HG03432 (cell line): ENCODE data around the gene HCFC2.

Experiments used
- ATAC-seq: cut with Tn5 transposase; IDR thresholded peaks from one replicate; pipeline ENCODE4 v1.9.1; 2021; ENCODE audit warnings: mild to moderate bottlenecking, moderate library complexity; ENCODE audit not compliant: unreplicated experiment

Gene HCFC2

DNA sequence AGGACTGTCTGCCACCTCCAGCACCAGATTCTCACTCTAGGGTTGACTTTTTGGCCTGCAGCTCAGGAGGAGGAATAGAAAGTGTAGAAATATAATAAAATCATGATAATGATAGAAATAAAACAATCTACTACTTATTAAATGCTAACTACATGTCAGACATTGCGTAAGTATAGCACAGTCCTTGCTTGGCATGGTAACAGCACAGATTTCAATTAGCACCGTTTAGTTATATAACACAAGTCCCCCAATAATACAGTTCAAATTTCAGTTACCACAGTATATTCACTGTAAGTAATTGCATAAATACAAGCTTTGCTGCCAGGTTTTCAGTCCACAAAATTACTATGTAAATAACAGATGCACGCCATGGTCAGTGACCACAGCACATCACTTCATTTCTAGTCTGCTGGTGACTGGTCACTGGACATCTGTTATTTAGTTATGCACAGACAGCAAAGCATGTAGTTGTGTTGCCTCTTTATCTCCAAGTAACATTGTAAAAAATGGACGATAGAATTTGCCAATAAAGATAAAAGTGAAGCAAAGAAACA, 7.8 kb upstream of the HCFC2 start:
- no peak for ATAC-seq

DNA sequence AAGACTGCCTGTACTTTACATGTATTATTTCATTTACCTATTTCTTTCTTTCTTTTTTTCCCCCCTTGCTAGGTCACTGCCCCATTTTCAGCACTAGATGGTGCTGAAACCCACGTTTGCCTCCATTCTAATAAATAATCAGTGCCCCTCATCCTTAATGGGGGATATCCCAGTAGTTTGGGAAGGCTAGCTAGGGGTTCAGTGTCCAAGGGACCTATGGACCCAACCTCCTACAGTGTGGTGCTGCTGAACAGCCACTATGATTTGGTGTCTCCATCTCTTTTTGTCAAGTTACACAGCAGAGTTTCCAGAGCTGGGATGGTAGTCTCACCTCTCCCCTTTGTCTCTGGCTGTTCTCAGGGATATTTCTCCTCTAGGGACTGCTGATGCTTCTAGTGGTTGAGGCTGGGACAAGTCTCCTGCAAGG, 6.5 kb upstream of the HCFC2 start:
- ATAC-seq: no peak

DNA sequence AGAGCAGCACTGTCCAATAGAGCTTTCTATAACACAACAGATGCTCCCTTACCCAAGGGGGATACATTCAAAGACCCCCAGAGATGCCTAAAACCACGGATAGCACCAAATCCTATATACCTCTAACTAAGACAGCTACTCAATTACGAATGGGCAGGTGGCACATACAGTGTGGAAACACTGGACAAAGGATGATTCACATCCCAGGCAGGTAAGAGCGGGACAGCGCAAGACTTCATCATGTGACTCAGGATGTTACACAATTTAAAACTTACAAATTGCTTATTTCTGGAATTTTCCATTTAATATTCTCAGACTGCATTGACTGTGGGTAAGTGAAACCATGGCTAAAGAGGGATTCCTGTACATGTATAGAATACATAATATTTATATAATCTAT, 5.5 kb upstream of the HCFC2 start:
- no peak for ATAC-seq

DNA sequence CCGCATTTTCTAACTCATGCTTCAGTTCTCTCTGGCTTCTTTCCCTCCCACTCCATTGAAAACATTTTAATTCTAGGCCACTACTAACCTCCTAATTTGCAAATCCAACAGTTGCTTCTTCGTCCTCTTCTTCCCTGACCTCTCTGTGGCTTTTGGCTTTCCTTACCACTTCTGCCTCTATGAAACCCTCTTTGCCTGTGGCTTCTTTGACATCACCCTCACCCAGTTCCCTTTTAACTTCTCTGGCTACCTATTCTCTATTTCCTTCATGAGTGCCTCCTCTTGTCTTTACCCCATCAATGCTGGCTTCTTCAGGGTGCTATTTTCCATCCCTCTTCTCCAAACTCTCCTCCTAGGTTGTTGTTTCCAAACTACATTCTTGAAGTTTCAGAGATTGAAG, 4.4 kb upstream of the HCFC2 start:
- no peak for ATAC-seq

DNA sequence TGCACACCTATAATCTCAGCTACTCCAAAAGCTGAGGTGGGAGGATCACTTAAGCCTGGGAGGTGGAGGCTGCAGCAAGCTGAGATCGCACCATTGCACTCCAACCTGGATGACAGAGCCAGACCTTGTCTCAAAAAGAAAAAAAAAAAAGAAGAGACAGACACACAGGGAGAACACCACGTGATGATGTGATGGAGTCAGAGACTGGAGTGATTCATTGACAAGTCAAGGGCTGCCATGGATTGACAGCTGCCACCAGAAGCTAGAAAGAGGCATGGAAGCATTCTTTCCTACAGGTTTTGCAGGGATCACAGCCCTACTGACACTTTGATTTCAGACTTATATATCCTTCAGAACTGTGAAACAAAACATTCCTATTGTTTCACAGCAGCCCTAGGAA, 3.5 kb upstream of the HCFC2 start:
- no peak for ATAC-seq

DNA sequence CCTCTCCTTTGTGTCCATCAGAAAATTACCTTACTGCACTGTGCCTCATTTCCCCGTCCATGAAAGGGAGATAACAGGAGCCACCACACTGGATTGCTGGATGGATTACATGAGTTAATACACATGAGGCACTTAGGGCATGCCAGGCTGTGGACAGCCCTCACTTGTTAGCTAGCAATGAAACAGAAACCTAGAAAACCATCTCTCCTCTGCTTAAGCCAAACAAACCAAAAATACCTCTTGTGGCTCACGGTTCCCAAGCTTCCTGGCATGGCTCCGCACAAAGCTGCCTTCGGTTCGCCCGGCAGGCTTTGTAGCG, 660 bp upstream of the HCFC2 start:
- peak; percentile 41 for ATAC-seq

DNA sequence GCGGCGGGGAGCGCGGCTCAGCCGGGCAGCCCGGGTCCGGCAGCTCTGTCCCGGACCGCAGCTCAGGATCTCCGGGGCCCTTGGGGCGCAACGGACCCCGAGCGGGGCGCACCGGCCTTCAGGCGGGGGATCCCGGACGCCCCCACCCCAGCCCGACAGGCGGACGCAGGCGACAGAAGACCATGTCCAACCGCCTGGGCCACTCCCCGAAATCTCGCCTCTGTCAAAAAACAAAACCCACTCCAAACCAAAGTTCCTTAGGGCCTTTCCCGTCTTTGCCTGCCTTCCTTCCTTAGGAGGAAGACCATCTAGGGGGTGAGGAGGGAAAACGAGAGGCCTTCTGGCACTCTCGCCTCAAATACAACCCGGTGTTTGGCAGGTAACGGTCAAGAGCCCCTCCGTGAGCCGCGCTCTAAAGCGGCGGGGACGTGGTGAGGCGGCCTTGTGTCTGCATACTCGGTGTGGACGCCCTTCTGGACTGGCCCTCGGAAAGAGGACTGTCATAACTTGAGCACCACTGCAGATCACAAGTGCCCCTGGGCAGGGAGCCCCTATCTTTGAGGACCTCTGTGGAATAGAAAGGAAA, 604 bp downstream of the HCFC2 start:
- ATAC-seq: peak; percentile 13

DNA sequence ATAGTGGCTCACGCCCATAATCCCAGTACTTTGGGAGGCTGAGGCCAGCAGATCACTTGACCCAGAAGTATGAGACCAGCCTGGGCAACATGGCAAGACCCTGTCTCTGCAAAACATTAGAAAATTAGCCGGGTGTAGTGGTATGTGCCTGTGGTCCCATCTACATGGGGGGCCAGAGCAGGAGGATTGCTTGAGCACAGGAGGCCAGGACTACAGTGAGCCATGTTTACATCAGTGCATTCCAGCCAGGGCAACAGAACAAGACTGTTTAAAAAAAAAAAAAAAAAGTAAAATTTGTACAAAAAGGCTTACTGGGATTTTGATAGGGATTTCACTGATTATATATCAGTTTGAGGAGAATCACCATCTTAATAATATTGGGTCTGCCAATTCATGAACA, 7.8 kb downstream of the HCFC2 start:
- ATAC-seq: no peak

DNA sequence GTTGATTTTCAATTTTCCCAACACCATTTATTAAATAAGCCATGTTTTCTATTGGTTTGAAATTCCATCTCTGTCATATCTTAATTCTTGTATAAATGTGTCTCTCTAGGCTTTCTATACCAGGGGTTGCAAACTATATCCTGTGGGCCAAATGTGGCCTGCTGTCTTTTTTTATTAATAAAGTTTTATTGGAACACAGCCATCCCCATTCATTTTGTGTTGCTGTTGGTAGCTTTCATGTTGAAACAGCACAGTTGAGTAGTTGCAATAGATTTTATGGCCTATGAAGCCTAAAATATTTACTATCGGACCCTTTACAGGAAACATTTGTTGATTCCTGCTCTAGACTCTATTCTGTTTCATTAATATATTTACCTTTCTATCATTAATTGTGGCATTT, 9.4 kb downstream of the HCFC2 start:
- no peak for ATAC-seq

DNA sequence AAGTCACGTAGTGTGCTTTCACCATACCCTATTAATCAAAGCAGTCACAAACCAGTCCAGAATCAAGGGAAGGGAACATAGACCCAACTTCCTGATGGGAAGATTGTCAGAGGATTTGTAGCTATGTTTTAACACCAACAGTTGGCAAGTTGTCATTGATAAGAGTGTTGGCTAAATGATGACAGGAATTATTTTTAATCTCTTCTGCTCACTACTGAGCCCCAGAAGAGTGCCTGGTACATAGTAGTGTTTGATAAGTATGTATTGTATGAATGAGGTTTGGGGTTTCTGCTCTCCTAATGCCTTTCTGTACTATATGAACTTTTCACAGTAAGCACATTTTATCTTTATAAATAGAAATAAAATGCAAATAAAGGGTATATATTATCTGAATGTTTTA, 14.7 kb downstream of the HCFC2 start:
- ATAC-seq: no peak

DNA sequence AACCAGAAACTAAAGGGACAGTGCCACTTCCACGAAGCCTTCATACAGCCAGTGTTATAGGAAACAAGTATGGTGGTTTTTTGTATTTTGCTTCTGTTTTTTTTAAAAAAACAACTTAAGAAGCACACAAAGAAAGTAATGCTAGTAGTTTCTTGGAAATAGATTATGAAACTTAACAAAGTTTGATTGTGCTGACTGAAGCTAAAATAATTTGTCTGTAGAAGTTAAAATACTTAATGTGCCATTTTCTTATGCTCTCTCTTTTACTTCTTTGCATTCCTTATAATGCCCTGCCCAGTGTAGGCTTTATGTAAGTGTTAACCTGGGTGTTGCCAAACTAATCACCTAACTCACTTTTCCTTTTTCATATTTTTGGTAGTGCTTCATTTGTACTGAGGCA, 16.4 kb downstream of the HCFC2 start:
- no peak for ATAC-seq

DNA sequence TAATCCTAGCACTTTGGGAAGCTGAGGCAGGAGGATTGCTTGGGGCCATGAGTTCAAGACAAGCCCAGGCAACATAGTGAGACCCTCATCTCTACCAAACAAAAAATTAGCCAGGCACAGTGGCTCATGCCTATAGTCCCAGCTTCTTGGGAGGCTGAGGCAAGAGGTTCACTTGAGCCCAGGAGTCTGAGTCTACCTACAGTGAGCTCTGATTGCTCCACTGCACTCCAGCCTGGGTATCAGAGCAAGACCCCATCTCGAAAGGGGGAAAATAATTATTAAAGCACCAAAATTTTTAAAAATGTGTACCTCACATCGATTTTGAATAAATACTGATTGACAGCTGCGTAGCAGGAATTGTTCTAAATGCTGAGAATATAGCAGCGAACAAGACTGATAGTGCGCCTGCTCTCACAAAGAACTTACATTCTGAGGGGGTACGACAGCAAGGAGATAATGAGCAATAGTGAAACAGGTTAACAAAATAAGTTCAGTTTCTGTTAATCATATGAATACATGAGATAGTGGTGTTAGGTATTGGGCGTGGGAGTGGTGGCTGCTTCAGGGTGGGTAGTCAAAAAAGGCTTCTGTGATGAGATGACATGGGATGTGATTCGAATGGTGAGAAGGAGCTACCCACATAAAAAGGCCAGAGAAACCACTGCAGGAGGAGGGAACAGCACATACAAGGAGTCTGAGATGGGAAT, 19.6 kb downstream of the HCFC2 start:
- ATAC-seq: peak; percentile 80

DNA sequence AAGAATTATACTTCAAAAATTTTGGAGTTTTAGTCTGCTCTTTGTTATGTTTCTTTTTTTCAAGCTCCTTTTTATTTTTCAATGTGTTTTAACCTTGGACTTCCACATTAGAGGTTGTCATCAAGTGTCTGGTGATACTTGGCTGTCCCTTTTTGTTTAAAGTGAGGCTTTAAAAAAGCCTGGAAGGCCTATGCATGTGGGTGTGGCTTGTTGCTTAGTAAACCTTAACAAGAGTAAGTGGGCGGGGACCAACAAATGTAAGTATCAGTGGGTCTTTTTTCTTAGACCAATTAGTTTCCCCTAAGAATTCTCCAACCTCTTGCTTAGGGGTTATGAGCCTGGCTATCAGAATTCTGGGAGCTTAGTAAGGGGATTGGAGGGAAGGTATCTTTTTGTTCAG, 26.4 kb downstream of the HCFC2 start:
- ATAC-seq: no peak

DNA sequence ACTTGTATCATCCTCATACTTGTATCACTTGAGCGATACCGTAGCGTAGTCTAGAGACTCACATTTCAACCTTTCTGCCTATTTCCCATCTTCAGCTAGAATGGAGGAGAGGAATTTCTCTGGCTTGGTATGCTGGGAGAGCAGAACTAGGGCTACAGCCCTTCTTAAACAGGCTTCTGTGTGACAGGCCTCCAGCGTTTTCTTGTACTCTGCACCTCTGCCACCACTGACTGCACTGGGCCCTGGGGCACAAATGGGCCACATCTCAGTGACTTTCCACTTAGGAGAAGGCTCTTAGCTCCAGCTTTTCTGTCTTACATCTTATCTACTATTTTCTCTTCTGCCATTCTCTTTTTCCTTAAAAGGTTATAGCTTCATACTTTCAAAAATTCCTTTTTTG, 26.8 kb downstream of the HCFC2 start:
- ATAC-seq: no peak

DNA sequence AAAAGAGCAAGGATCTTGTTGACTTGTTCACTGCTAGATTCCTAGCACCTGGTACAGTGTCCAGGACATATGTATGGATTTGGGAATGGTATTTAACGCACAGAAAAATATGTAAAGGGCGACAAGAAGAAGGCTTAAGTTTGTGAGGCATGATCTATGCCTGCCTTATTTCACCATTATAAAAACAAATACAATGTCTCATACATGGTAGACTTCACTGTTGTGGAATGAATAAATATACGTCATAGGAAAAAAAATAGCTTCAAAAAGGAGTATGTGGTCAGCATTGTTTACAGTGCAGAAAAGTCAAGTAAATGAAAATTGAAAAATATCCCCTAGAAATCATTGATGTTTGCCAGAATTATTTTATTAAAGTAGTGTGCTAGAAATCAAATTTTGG, 30.0 kb downstream of the HCFC2 start:
- no peak for ATAC-seq

DNA sequence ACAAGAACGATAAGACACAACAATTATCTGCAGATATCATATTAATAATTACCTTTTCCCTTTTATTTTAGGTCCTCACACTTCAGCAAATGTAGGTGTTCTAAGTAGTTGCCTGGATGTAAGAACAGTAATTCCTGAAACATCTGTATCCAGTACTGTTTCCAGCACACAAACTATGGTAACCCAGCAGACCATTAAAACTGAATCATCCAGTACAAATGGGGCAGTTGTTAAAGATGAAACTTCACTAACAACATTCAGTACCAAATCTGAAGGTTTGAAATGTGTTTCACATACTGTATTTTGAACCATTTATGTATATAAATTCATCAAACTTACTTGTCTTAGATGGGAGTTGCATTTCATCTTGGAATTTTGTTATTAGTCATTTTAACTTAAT, 31.0 kb downstream of the HCFC2 start:
- ATAC-seq: no peak

DNA sequence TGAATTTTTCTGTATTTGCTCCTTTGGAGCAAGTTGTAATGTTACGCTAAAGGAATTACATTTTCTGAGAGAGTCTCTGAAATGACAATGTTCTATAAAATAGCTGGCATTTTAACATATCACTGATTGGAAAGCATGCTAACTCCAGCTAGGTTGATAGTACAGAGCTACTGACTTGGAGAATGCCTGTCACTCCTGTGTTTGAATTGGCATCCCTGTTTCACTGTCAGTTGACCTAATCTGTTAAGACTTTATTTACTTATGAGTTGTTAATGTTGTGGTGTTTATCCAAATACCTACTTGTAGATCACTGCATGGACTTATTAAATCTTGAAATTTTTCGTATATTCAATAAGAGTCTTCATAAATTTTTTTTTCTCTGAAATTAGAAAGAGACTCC, 33.6 kb downstream of the HCFC2 start:
- ATAC-seq: no peak

DNA sequence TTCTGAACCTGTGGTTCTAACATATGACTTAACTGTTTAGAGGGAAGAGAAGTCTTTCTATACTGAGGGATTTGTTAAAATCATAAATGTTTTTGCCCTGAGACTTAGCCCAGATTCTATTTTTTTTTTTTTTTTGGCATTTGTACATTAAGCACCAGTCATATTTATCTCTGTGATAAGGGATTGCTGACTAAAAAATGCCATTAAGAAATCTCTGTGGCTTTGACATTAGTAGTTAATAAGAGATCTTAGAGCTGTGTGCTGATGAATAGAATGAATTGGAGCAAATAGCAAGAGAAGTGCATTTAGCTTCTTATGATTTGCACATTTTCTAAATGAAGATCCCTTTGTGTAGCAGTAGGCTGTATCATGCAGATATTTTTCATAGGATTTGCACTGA, 41.1 kb downstream of the HCFC2 start:
- ATAC-seq: no peak

DNA sequence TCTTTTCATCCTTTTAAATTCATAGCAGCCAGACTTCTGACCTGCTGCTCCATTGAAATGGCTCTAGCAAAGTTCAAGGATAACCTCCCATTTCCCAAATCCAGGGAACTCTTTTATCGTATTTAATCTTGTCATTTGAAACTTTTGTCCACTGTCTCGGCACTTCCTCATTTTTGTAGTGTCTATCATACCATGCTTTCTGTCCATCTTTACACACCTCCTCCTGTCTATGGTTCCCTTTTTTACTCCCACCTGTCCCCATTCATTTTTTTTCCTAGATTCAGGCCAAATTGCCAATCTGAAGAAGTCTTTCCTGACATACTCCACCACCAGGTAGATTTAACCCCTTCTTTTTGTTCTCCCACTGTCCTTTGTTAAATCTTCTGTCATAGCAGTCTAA, 42.6 kb downstream of the HCFC2 start:
- no peak for ATAC-seq

DNA sequence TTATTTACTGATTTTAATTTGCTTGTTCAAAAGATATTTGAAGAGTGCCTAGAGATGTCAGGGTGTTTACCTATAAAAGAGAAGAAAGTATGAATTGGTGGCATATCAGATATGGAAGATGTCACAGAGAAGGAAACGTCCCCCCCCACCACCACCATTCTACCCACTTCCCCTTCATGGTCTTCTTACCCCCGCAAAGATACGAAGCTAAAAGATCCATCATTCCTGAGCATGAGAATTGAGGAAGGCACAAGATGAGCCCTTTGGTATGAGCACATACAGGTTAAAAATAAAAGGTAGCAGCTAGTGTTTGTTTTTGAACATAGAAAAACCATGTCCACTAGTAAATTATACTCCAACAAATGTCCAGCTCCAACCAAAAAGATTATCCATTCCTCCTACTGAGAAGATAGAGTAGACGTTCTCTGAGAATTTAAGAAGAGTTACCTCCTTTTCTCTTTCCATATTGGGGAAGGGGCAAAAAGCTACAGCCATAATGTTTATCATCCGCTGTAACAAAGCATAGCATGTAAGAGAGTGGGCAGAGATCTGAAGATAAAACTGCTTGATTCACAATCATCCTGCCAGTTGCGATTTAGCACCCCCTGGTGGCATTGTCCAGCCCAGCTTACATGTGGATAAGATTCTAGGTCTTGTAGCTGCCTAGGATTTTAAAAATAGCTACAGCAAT, 44.6 kb downstream of the HCFC2 start:
- ATAC-seq: peak; percentile 69

DNA sequence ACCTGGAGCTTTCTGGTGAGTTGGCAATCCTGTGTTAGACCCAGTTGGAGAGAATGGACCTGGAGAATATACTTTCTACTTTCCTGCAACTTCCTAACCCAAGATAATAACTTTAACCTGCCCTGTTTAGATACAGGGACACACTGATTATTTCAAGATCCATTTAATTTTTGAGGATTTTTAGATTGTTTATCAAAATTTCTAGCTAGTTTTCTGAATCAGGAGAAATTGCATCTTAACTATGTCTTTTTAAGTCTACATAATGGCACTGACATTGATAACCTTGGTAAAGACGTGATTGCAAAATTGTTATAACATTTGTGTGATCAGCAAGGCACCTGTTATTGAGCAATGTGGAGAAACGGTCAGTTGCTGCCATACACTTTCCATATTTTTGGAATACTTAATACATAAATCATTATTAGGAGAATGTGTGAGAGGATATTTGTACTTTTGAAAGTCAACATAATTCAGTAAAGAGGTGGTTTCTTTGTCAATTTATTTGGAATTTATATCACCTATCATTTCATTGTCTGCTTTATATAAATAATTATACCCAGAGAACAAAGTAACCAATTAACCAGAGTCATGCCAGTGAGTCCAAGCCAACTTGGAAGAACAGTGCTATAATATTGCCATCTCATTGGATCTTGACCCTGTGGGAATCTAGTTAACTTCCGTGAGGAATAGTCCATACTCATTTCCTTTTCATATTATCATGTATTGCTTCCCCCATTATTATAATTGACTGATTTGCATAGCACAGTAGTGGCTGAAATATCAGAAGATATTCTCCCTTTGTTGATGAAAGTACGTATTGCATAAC, 45.3 kb downstream of the HCFC2 start:
- ATAC-seq: no peak
